PC-3 (cell line): ENCODE data around the gene H2AZ2.

Experiments used
- CTCF ChIP-seq: fragments of 300-600 bp; sonication (generic); conservative IDR thresholded peaks from 2 replicates; pipeline ENCODE4 v1.5.1; 2017; ENCODE audit warnings: antibody characterized with exemption, low read depth, mild to moderate bottlenecking, low read length
- EZH2 ChIP-seq: fragments of 300-600 bp; sonication (generic); IDR thresholded peaks from one replicate; pipeline ENCODE4 v1.6.1; 2017; ENCODE audit warnings: antibody characterized with exemption, mild to moderate bottlenecking, low read length; ENCODE audit not compliant: unreplicated experiment
- EZH2phosphoT487 ChIP-seq: fragments of 300-600 bp; sonication (generic); IDR thresholded peaks from 2 replicates; pipeline ENCODE4 v1.6.1; 2018; ENCODE audit warnings: mild to moderate bottlenecking, antibody characterized with exemption, low read length, borderline replicate concordance

- no peak for TF ChIP-seq CTCF
- TF ChIP-seq EZH2 = no peak
- TF ChIP-seq EZH2phosphoT487 = no peak
These were observed 6.9 kb upstream of the H2AZ2 start for GRCh38 chr7:44854644-44855364.
